ENCODE measurements around the gene IFNG-AS1. TPM values are rescaled to one million over a fixed set of nuclear protein-coding genes. Genes with fewer than 3 reads are reported as not detected.

IFNG-AS1 gene
- total RNA-seq, 4 donors from 2014 or later: not detected

DNA sequence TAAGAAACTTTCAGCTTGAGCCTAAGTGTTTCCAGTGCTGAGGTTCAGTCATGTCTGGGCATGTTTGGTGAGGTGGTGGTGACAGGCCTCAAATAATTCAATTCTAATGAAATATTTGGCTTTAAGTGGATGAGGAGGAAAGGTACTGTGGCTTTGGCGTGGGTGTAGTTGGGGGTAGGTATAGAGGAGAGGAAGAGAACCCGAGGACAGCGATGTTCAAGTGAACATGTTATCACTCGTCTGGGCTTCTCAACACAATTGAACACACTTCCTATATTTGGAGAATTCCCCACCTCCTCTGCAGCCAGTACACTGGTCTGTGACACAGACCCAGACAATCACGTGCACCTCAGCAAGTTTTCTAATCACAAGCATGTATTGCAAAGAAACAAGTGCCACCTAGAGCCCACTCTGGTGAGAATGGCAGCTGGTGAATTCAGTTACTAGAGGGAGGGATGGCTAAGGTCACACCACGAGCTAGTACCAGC is 53.0 kb downstream of the IFNG-AS1 start:
- Histone ChIP-seq H3K27ac (replicated peaks in 1 of 4) (no peak overlapping the region), H3K4me1 (no peaks in the 10 kb centered on the region), H3K27me3 (no peaks in the 10 kb centered on the region), H3K36me3 (no peaks in the 10 kb centered on the region), H3K9me3 (no peaks in the 10 kb centered on the region), H3K4me3 (no peak overlapping the region)
- TF ChIP-seq, protein P1, sequence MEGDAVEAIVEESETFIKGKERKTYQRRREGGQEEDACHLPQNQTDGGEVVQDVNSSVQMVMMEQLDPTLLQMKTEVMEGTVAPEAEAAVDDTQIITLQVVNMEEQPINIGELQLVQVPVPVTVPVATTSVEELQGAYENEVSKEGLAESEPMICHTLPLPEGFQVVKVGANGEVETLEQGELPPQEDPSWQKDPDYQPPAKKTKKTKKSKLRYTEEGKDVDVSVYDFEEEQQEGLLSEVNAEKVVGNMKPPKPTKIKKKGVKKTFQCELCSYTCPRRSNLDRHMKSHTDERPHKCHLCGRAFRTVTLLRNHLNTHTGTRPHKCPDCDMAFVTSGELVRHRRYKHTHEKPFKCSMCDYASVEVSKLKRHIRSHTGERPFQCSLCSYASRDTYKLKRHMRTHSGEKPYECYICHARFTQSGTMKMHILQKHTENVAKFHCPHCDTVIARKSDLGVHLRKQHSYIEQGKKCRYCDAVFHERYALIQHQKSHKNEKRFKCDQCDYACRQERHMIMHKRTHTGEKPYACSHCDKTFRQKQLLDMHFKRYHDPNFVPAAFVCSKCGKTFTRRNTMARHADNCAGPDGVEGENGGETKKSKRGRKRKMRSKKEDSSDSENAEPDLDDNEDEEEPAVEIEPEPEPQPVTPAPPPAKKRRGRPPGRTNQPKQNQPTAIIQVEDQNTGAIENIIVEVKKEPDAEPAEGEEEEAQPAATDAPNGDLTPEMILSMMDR (IDR thresholded peaks at IDR 0.05): no peak
- no peak for TF ChIP-seq EP300 (IDR thresholded peaks at IDR 0.05)
- TF ChIP-seq POLR2A (IDR thresholded peaks at IDR 0.05; ENCODE audit: low read depth): no peak
- TF ChIP-seq POLR2AphosphoS5 (IDR thresholded peaks at IDR 0.05): no peak
- WGBS: 79% methylated on average over 6 of the region's 6 CpGs
- intact Hi-C loops (cut with DNase I): loop anchor here (5.0 kb wide), 1 partner anchor 685 kb away; no protein-coding TSS in a partner anchor
- no peak for DNase-seq (ENCODE audit: extremely low spot score)

DNA sequence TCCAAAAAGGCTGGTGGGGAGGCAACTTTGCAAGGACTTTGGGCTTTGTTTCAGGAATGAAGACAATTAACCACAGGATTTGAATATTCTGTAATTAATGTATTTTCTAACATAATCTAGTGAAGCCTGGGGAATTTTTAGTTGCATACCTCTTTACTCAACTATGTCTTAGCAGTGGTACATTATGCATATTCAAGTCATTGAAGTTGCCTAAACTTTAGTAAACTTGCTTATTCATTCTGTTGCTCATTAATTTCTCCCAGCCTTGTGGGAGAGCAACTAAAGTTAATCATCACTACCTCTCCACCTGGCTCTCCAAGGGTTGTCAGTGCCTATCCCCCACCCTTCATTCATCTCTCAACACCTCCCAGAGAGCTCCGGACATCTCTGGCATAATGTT is 54.2 kb downstream of the IFNG-AS1 start:
- TF ChIP-seq POLR2AphosphoS5 (IDR thresholded peaks at IDR 0.05): no peak
- no peak for TF ChIP-seq EP300 (IDR thresholded peaks at IDR 0.05)
- TF ChIP-seq, protein P1 (IDR thresholded peaks at IDR 0.05): no peak
- TF ChIP-seq POLR2A (IDR thresholded peaks at IDR 0.05; ENCODE audit: low read depth): no peak
- no peak for DNase-seq (ENCODE audit: extremely low spot score)
- WGBS: 100% methylated on average over 1 of the region's 1 CpG
- H3K27ac ChIP-seq (replicated peaks in 1 of 4): no peak overlapping the region
- intact Hi-C loops (cut with DNase I): loop anchor here (5.0 kb wide), 1 partner anchor 686 kb away; no protein-coding TSS in a partner anchor
- H3K36me3 ChIP-seq: no peaks in the 10 kb centered on the region
- H3K27me3 ChIP-seq: no peaks in the 10 kb centered on the region
- no peak overlapping the region for H3K4me3 ChIP-seq
- H3K9me3 ChIP-seq: no peaks in the 10 kb centered on the region
- H3K4me1 ChIP-seq: no peaks in the 10 kb centered on the region

DNA sequence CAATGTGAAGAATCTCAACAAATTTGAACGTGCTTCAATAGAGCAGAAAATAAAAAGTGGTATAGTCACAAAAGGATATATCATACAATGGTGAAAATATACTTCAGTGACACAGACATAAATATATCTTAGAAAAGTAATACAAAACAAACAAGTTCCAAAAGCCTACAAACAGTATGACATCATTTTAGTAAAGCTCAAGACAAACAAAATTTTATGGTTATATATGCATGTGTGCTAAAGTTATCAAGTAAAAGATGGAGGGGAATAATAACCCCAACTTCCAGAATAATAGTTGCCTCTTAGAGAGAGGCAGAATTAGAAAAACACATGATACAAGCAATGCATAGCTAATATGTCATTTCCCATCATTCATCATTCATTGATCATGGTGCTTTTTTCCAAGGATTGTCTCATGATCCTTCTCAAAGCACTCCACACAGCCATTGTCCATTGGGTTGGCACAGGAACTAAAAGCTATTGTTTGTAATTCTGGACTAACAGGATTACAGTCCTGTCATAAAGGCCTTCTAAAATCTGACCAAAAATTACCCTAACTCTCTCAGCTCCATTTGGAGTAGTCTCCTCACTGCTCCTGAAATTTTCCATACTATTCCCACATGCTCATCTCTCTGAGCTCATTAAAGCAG is 59.5 kb downstream of the IFNG-AS1 start:
- H3K4me3 ChIP-seq: no peak overlapping the region
- H3K27me3 ChIP-seq: no peaks in the 10 kb centered on the region
- WGBS: 79% methylated on average over 1 of the region's 1 CpG
- H3K36me3 ChIP-seq: no peaks in the 10 kb centered on the region
- no peaks in the 10 kb centered on the region for H3K9me3 ChIP-seq
- intact Hi-C loops (cut with DNase I): no loop called here
- H3K27ac ChIP-seq (replicated peaks in 1 of 4): no peak overlapping the region
- TF ChIP-seq POLR2AphosphoS5 (IDR thresholded peaks at IDR 0.05) (no peak), EP300 (IDR thresholded peaks at IDR 0.05) (no peak), POLR2A (IDR thresholded peaks at IDR 0.05; ENCODE audit: low read depth) (no peak)
- TF ChIP-seq, protein P1 (IDR thresholded peaks at IDR 0.05): no peak
- no peak for DNase-seq (ENCODE audit: extremely low spot score)
- no peaks in the 10 kb centered on the region for H3K4me1 ChIP-seq

DNA sequence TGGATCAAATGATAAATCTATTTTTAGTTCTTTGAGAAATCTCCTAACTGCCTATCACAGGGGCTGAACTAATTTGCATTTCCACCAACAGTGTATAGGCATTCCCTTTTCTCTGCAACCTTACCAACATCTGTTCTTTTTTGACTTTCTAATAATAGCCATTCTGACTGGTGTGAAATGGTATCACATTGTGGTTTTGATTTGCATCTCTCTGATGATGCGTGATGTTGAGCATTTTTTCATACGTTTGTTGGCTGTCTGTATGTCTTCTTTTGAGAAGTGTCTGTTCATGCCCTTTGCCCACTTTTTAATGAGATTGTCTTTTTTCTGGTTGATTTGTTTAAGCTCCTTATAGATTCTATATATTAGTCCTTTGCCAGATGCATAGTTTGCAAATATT is 67.1 kb downstream of the IFNG-AS1 start:
- no peak for TF ChIP-seq POLR2AphosphoS5 (IDR thresholded peaks at IDR 0.05)
- TF ChIP-seq, protein P1 (IDR thresholded peaks at IDR 0.05): no peak
- no peak for TF ChIP-seq EP300 (IDR thresholded peaks at IDR 0.05)
- no peak for TF ChIP-seq POLR2A (IDR thresholded peaks at IDR 0.05; ENCODE audit: low read depth)
- peaks cover 0 to 22% (median 4%) of the 10 kb centered on the region in 4 donors for H3K9me3 ChIP-seq
- no peaks in the 10 kb centered on the region for H3K27me3 ChIP-seq
- intact Hi-C loops (cut with DNase I): no loop called here
- no peak overlapping the region for H3K27ac ChIP-seq (replicated peaks in 1 of 4)
- H3K36me3 ChIP-seq: no peaks in the 10 kb centered on the region
- H3K4me3 ChIP-seq: no peak overlapping the region
- 79% methylated on average over 2 of the region's 2 CpGs for WGBS
- no peak for DNase-seq (ENCODE audit: extremely low spot score)
- no peaks in the 10 kb centered on the region for H3K4me1 ChIP-seq

Measured in esophagus muscularis mucosa (tissue), 4 donors.